Keratinocyte (primary cell): ENCODE measurements around the gene CHCHD6. TPM values are rescaled to one million over a fixed set of nuclear protein-coding genes. Genes with fewer than 3 reads are reported as not detected.

Source experiments
- DNase-seq: peaks from one replicate; pipeline ENCODE4 v3.0.0-alpha.2; 2011; ENCODE audit warnings: low read depth, missing footprints, low spot score
- FAIRE-seq: peaks from 2 replicates; lab custom pipeline; 2011; peaks lifted over from hg19 to GRCh38; lab: Jason Lieb, UNC
- H2AFZ ChIP-seq: 2 replicates; pipeline ENCODE4 v1.6.0; 2012; ENCODE audit warnings: low read length, control low read depth, inconsistent platforms; ENCODE audit not compliant: control insufficient read depth
- H3K27ac ChIP-seq: 2 replicates; pipeline ENCODE4 v1.5.1; 2011; ENCODE audit warnings: low read length; ENCODE audit not compliant: control insufficient read depth, insufficient read depth
- H3K27me3 ChIP-seq: 3 replicates; pipeline ENCODE4 v1.6.0; 2011; ENCODE audit warnings: low read length; ENCODE audit not compliant: control insufficient read depth, insufficient read depth; ENCODE audit errors: extremely low read depth
- H3K36me3 ChIP-seq, 2 experiments: 2 replicates in 1 of 2; 3 replicates in 1 of 2; pipeline ENCODE4 v1.5.1; 2011; ENCODE audit warnings: low read length in 2 of 2, mild to moderate bottlenecking in 1 of 2; ENCODE audit not compliant: control insufficient read depth in 2 of 2, insufficient read depth in 2 of 2; ENCODE audit errors: extremely low read depth in 1 of 2
- H3K4me1 ChIP-seq: 3 replicates; pipeline ENCODE4 v1.5.1; 2011; ENCODE audit warnings: low read length; ENCODE audit not compliant: control insufficient read depth, insufficient read depth; ENCODE audit errors: extremely low read depth
- H3K4me2 ChIP-seq: 3 replicates; pipeline ENCODE4 v1.6.0; 2011; ENCODE audit warnings: low read depth, low read length; ENCODE audit not compliant: control insufficient read depth, insufficient read depth; ENCODE audit errors: extremely low read depth
- H3K4me3 ChIP-seq, 3 experiments: fragments of 200-600 bp in 1 of 3; sonication (generic) in 1 of 3; 2 replicates in 2 of 3; 3 replicates in 1 of 3; pipeline ENCODE4 v1.5.1; 2011 to 2016; ENCODE audit warnings: low read length in 3 of 3, mild to moderate bottlenecking in 3 of 3, control low read depth in 2 of 3, inconsistent platforms in 1 of 3, low read depth in 1 of 3, mixed read lengths in 1 of 3, mixed run types in 1 of 3, moderate library complexity in 1 of 3; ENCODE audit not compliant: control insufficient read depth in 2 of 3, insufficient read depth in 2 of 3; ENCODE audit errors: extremely low read depth in 1 of 3
- H3K79me2 ChIP-seq: 2 replicates; pipeline ENCODE4 v1.6.0; 2012; ENCODE audit warnings: low read length; ENCODE audit not compliant: control insufficient read depth, insufficient read depth
- H3K9ac ChIP-seq: 3 replicates; pipeline ENCODE4 v1.6.0; 2011; ENCODE audit warnings: low read length; ENCODE audit not compliant: control insufficient read depth, insufficient read depth; ENCODE audit errors: extremely low read depth
- H3K9me1 ChIP-seq: 3 replicates; pipeline ENCODE4 v1.6.0; 2011; ENCODE audit warnings: low read length; ENCODE audit not compliant: control insufficient read depth, insufficient read depth; ENCODE audit errors: extremely low read depth
- H3K9me3 ChIP-seq: 2 replicates; pipeline ENCODE4 v1.5.1; 2012; ENCODE audit warnings: low read depth, low read length; ENCODE audit not compliant: control insufficient read depth
- H4K20me1 ChIP-seq: 3 replicates; pipeline ENCODE4 v1.6.0; 2011; ENCODE audit warnings: low read length; ENCODE audit not compliant: control insufficient read depth, insufficient read depth; ENCODE audit errors: extremely low read depth
- EZH2 ChIP-seq: IDR thresholded peaks from one replicate; pipeline ENCODE4 v1.6.1; 2012; ENCODE audit warnings: inconsistent platforms, mild to moderate bottlenecking, low read length, moderate library complexity
- dilution Hi-C: fragments of 300-500 bp; cut with MboI; formaldehyde crosslinking; loops from one replicate; pipeline ENCODE4 v1.7.0; 2020; ENCODE audit warnings: low sequenced_read_pairs; ENCODE audit not compliant: extremely low pct_ligation_motif_present
- polyA plus RNA-seq, 5 experiments: library from polyadenylated mRNA; depleted of rRNA in 3 of 5; stranded (reverse) in 3 of 5; stranded (forward) in 1 of 5; unstranded in 1 of 5; fragments of >200 nt; gene quantifications; 1 replicate in 1 of 5; 2 replicates in 3 of 5; 3 replicates in 1 of 5; pipeline versions ENCODE4 v1.2.1 to v1.2.3, GENCODE V29; 2011 to 2012; ENCODE audit warnings: missing spikeins in 2 of 5, low read depth in 1 of 5, low replicate concordance in 1 of 5
- TF ChIP-seq, protein P1 (sequence below), 3 experiments: IDR thresholded peaks in 1 of 3; conservative IDR thresholded peaks in 1 of 3; optimal IDR thresholded peaks in 1 of 3; 2 replicates in 2 of 3; 3 replicates in 1 of 3; pipeline versions ENCODE3 to v1.5.1; 2011; ENCODE audit warnings: low read length in 3 of 3, mild to moderate bottlenecking in 3 of 3, moderate library complexity in 2 of 3, control low read depth in 1 of 3, inconsistent platforms in 1 of 3; ENCODE audit not compliant: insufficient read depth in 2 of 3; ENCODE audit errors: extremely low read depth in 1 of 3

The CHCHD6 gene
- polyA plus RNA-seq, 1 donor (not counting 4 experiments of a cell fraction or from before 2014, with no cell fraction given): 21.7 TPM

GRCh38 chr3:126932188-126932931 lies 228.3 kb downstream of the CHCHD6 start:
- TF ChIP-seq EZH2: no peak
- TF ChIP-seq, protein P1, sequence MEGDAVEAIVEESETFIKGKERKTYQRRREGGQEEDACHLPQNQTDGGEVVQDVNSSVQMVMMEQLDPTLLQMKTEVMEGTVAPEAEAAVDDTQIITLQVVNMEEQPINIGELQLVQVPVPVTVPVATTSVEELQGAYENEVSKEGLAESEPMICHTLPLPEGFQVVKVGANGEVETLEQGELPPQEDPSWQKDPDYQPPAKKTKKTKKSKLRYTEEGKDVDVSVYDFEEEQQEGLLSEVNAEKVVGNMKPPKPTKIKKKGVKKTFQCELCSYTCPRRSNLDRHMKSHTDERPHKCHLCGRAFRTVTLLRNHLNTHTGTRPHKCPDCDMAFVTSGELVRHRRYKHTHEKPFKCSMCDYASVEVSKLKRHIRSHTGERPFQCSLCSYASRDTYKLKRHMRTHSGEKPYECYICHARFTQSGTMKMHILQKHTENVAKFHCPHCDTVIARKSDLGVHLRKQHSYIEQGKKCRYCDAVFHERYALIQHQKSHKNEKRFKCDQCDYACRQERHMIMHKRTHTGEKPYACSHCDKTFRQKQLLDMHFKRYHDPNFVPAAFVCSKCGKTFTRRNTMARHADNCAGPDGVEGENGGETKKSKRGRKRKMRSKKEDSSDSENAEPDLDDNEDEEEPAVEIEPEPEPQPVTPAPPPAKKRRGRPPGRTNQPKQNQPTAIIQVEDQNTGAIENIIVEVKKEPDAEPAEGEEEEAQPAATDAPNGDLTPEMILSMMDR (optimal IDR thresholded peaks at IDR 0.05 in 1 of 3, IDR thresholded peaks at IDR 0.05 in 1 of 3, conservative IDR thresholded peaks at IDR 0.05 in 1 of 3; ENCODE audit: extremely low read depth in 1 of 3, insufficient read depth in 2 of 3, low read length in 3 of 3): no peak
- no peak overlapping the region for H3K4me3 ChIP-seq
- no peaks in the 10 kb centered on the region for H3K9me1 ChIP-seq
- H2AFZ ChIP-seq: no peak overlapping the region
- H3K36me3 ChIP-seq: no peaks in the 10 kb centered on the region
- no peak overlapping the region for H3K9ac ChIP-seq
- peaks cover 28% of the 10 kb centered on the region for H3K4me1 ChIP-seq
- no peak overlapping the region for H3K27ac ChIP-seq
- no peaks in the 10 kb centered on the region for H4K20me1 ChIP-seq
- H3K9me3 ChIP-seq: no peaks in the 10 kb centered on the region
- DNase-seq (no peak), FAIRE-seq (peak; percentile 71)
- no peaks in the 10 kb centered on the region for H3K27me3 ChIP-seq
- no peak overlapping the region for H3K4me2 ChIP-seq
- H3K79me2 ChIP-seq: no peaks in the 10 kb centered on the region
- dilution Hi-C loops: no loop called here

- H3K27ac ChIP-seq: no peak overlapping the region
- H3K27me3 ChIP-seq: no peaks in the 10 kb centered on the region
- dilution Hi-C loops: no loop called here
- no peak for DNase-seq
- H3K4me2 ChIP-seq: no peak overlapping the region
- no peak overlapping the region for H2AFZ ChIP-seq
- no peaks in the 10 kb centered on the region for H3K9me1 ChIP-seq
- H3K79me2 ChIP-seq: no peaks in the 10 kb centered on the region
- no peaks in the 10 kb centered on the region for H3K9me3 ChIP-seq
- H4K20me1 ChIP-seq: no peaks in the 10 kb centered on the region
- TF ChIP-seq, protein P1 (optimal IDR thresholded peaks at IDR 0.05 in 1 of 3, IDR thresholded peaks at IDR 0.05 in 1 of 3, conservative IDR thresholded peaks at IDR 0.05 in 1 of 3; ENCODE audit: extremely low read depth in 1 of 3, insufficient read depth in 2 of 3, low read length in 3 of 3): no peak
- TF ChIP-seq EZH2: no peak
- no peaks in the 10 kb centered on the region for H3K36me3 ChIP-seq
- no peak for FAIRE-seq
- no peak overlapping the region for H3K4me3 ChIP-seq
- no peak overlapping the region for H3K9ac ChIP-seq
- peaks cover 40% of the 10 kb centered on the region for H3K4me1 ChIP-seq
These were observed 230.0 kb downstream of the CHCHD6 start for GRCh38 chr3:126934031-126934531.
